Fibroblast of upper back skin (primary cell): Measurements from ENCODE around the gene VSIG10L2.
"Not testable (repeated sequence)": the region's sequence is repeated elsewhere in the genome, so short reads cannot be mapped to it uniquely, and the experiment has no call there.

Experiments
- DNase-seq: peaks from one replicate; pipeline ENCODE4 v3.0.0-alpha.2; 2013

VSIG10L2 gene

GRCh38 chr11:125974284-125974683 is 28.4 kb downstream of the VSIG10L2 start:
- no peak for DNase-seq

- no peak for DNase-seq
These were observed 29.8 kb downstream of the VSIG10L2 start for GRCh38 chr11:125975634-125976033.

- DNase-seq: no peak
These were observed 30.3 kb downstream of the VSIG10L2 start for GRCh38 chr11:125976156-125976555.

GRCh38 chr11:125977333-125977732 is 31.5 kb downstream of the VSIG10L2 start:
- no peak for DNase-seq

- DNase-seq: no peak
These were observed 32.4 kb downstream of the VSIG10L2 start for GRCh38 chr11:125978181-125978716.

GRCh38 chr11:125978778-125979407 is 33.0 kb downstream of the VSIG10L2 start:
- DNase-seq: no peak

GRCh38 chr11:125979511-125979910 is 33.7 kb downstream of the VSIG10L2 start:
- no peak for DNase-seq

- DNase-seq: no peak
These were observed 34.6 kb downstream of the VSIG10L2 start for GRCh38 chr11:125980436-125980835.

GRCh38 chr11:125982348-125982730 is 36.5 kb downstream of the VSIG10L2 start:
- DNase-seq: no peak

- not testable (repeated sequence) for DNase-seq
These were observed 40.1 kb downstream of the VSIG10L2 start for GRCh38 chr11:125985956-125986355.

GRCh38 chr11:125987066-125987641 is 41.3 kb downstream of the VSIG10L2 start:
- DNase-seq: no peak

- DNase-seq: peak; percentile 79
These were observed 44.4 kb downstream of the VSIG10L2 start for GRCh38 chr11:125990244-125990643.

GRCh38 chr11:125992893-125993292 is 47.0 kb downstream of the VSIG10L2 start:
- DNase-seq: no peak

- DNase-seq: no peak
These were observed 48.7 kb downstream of the VSIG10L2 start for GRCh38 chr11:125994509-125994908.

- DNase-seq: no peak
These were observed 49.5 kb downstream of the VSIG10L2 start for GRCh38 chr11:125995313-125995712.

- no peak for DNase-seq
These were observed 52.4 kb downstream of the VSIG10L2 start for GRCh38 chr11:125998267-125998666.

GRCh38 chr11:125999234-125999880 is 53.5 kb downstream of the VSIG10L2 start:
- peak; percentile 5 for DNase-seq

- no peak for DNase-seq
These were observed 56.3 kb downstream of the VSIG10L2 start for GRCh38 chr11:126002181-126002580.
